OCI-LY1 (cell line): Measurements from ENCODE around the gene SPDYE18.
"Not testable (repeated sequence)": the region's sequence is repeated elsewhere in the genome, so short reads cannot be mapped to it uniquely, and the experiment has no call there.

Experiments
- EZH2 ChIP-seq: fragments of 200-600 bp; sonication (generic), shearing (Covaris generic); IDR thresholded peaks from 2 replicates; pipeline ENCODE4 v1.8.0; 2017; ENCODE audit warnings: borderline replicate concordance, mixed run types, mild to moderate bottlenecking, antibody characterized with exemption, low read length, moderate library complexity, mixed read lengths
- TF ChIP-seq, protein P1 (sequence below): fragments of 200-600 bp; sonication (generic), shearing (Covaris generic); IDR thresholded peaks from 2 replicates; pipeline ENCODE4 v1.5.1; 2017; ENCODE audit warnings: mild to moderate bottlenecking, antibody characterized with exemption, low read length, moderate library complexity, mixed read lengths

DNA sequence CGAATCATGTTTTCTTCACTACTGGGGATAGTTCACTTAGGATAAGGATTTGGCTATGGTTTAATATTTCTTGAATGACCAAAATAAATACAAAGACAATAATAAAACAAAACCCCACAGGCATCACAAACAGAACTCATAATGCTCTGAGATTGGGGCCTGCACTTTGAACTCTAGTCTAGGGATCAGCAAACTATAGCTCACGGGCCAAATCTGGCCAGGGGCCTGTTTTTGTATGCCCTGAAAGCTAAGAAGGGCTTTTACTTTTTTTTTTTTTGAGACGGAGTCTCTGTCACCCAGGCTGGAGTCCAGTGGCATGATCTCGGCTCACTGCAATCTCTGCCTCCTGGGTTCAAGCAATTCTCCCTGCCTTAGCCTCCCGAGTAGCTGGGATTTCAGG is 14.7 kb upstream of the SPDYE18 start:
- TF ChIP-seq, protein P1, sequence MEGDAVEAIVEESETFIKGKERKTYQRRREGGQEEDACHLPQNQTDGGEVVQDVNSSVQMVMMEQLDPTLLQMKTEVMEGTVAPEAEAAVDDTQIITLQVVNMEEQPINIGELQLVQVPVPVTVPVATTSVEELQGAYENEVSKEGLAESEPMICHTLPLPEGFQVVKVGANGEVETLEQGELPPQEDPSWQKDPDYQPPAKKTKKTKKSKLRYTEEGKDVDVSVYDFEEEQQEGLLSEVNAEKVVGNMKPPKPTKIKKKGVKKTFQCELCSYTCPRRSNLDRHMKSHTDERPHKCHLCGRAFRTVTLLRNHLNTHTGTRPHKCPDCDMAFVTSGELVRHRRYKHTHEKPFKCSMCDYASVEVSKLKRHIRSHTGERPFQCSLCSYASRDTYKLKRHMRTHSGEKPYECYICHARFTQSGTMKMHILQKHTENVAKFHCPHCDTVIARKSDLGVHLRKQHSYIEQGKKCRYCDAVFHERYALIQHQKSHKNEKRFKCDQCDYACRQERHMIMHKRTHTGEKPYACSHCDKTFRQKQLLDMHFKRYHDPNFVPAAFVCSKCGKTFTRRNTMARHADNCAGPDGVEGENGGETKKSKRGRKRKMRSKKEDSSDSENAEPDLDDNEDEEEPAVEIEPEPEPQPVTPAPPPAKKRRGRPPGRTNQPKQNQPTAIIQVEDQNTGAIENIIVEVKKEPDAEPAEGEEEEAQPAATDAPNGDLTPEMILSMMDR: not testable (repeated sequence)
- TF ChIP-seq EZH2: not testable (repeated sequence)
